EL (cell line): Measurements from ENCODE around the gene EXOG.
A peak's percentile ranks its signal among the peaks of the same experiment; 100 is the strongest.

Source experiments
- DNase-seq: peaks from one replicate; pipeline ENCODE4 v3.0.0-alpha.2; 2016

Gene EXOG

GRCh38 chr3:38473229-38473628 is 22.9 kb upstream of the EXOG start:
- no peak for DNase-seq

- DNase-seq, result no peak
Measured at GRCh38 chr3:38474928-38475605, 21.1 kb upstream of the EXOG start.

GRCh38 chr3:38475716-38476115 is 20.4 kb upstream of the EXOG start:
- DNase-seq, result no peak

GRCh38 chr3:38476157-38476756 is 19.9 kb upstream of the EXOG start:
- no peak for DNase-seq

GRCh38 chr3:38477057-38477820 is 18.9 kb upstream of the EXOG start:
- no peak for DNase-seq

- no peak for DNase-seq
Measured at GRCh38 chr3:38477839-38478450, 18.2 kb upstream of the EXOG start.

- DNase-seq, result no peak
Measured at GRCh38 chr3:38478901-38479300, 17.2 kb upstream of the EXOG start.

- peak; percentile 61 for DNase-seq
Measured at GRCh38 chr3:38479431-38480092, 16.6 kb upstream of the EXOG start.

GRCh38 chr3:38480093-38480445 is 16.1 kb upstream of the EXOG start:
- no peak for DNase-seq

- DNase-seq, result no peak
Measured at GRCh38 chr3:38480930-38481329, 15.2 kb upstream of the EXOG start.

GRCh38 chr3:38482951-38483350 is 13.2 kb upstream of the EXOG start:
- no peak for DNase-seq

- no peak for DNase-seq
Measured at GRCh38 chr3:38487323-38487722, 8.8 kb upstream of the EXOG start.

GRCh38 chr3:38488949-38489348 is 7.2 kb upstream of the EXOG start:
- no peak for DNase-seq

- DNase-seq, result no peak
Measured at GRCh38 chr3:38489766-38490165, 6.4 kb upstream of the EXOG start.

GRCh38 chr3:38490281-38491030 is 5.7 kb upstream of the EXOG start:
- DNase-seq, result no peak

GRCh38 chr3:38491215-38491614 is 4.9 kb upstream of the EXOG start:
- DNase-seq, result no peak

- DNase-seq, result peak; percentile 19
Measured at GRCh38 chr3:38493031-38493430, 3.1 kb upstream of the EXOG start.

- peak; percentile 26 for DNase-seq
Measured at GRCh38 chr3:38497031-38497430, 891 bp downstream of the EXOG start.

- DNase-seq, result no peak
Measured at GRCh38 chr3:38500688-38501417, 4.7 kb downstream of the EXOG start.

GRCh38 chr3:38507120-38507519 is 11.0 kb downstream of the EXOG start:
- no peak for DNase-seq

- DNase-seq, result no peak
Measured at GRCh38 chr3:38509732-38510131, 13.6 kb downstream of the EXOG start.

GRCh38 chr3:38510631-38511030 is 14.5 kb downstream of the EXOG start:
- DNase-seq, result no peak
